Stimulated activated CD4-positive, alpha-beta T cell treated with anti-CD3 and anti-CD28 coated beads, Interleukin-15, amount 100 ng/mL, for 48 hours (primary cell): Measurements from ENCODE around the gene PRSS8.

Experiments used
- DNase-seq, 2 donors: peaks; one replicate each; pipeline ENCODE4 v3.0.0-alpha.2; 2020; ENCODE audit warnings: low read depth in 2 of 2

The PRSS8 gene

DNA sequence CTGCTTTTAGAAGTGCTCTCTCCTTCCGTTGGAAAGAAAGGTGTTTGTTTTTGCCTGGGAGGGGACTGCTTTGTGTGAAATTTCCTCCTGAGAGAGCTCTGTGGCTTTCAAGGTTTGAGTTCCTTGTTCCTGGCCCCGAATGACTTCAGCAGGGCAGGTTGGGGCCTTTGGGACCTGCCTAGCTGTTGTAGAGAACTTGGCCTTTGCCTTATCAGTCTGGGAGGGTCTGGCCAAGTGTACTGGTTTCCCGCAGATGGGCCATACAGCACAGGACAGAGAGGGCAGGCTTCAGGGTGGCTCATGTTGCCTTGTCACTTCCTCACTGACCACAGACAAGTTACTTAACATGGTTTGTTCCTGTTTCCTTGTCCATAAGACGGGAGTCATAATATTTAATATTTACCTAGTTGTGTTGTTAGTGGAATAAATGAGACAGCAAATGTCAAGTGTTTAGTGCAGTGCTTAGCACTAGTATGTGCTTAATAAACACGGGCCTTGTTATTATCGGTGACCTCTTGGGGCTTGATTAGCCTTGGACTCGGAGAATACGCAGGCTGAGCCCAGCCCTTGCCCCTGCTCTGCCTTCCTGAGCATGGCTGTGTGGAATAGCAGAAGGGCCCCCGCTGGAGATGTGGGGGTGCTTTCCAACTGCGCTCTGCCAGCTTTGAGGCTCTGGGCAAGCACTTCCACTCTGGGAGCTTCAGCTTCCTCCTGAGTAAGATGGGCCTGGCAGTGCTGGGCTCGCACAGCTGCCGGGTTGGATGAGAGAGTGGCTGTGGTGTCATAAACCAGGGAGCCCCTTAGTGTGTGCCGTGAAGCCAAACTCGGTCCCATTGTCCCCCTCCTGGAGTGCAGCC, 6.6 kb downstream of the PRSS8 start:
- no peak for DNase-seq

DNA sequence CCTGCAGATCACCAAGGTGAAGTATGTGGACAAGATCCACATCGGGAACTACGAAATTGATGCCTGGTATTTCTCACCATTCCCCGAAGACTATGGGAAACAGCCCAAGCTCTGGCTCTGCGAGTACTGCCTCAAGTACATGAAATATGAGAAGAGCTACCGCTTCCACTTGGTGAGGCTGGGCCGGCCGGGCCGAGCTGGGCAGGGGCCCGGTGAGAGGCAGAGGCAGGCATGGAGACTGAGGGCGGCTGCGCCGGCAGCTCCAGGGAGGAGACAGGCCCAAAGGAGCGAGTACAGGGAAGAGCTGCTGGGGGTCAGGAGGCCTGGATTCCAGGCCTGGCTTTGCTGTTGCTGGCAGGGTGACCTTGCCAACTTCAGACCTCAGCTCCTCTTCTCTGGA, 8.3 kb downstream of the PRSS8 start:
- no peak for DNase-seq

DNA sequence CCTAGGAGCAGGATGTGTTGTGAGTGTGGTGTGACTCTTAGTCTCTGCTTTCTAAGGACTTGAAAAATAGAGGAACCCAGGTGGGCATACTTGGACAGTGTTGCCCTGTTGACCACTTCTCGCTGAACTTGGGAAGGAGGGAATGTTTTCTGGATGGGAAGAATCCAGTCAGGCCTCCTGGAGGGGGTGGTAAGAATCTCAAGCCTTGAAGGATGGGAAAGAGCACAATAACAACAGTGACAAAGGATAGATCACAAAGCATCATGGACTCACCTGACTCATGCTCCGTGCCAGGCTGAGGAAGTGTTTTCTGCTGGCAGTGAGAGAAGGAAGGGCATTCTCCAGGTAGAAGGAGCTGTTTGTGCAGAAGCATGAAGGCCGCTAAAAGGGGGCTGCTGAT, 9.7 kb downstream of the PRSS8 start:
- DNase-seq: no peak

DNA sequence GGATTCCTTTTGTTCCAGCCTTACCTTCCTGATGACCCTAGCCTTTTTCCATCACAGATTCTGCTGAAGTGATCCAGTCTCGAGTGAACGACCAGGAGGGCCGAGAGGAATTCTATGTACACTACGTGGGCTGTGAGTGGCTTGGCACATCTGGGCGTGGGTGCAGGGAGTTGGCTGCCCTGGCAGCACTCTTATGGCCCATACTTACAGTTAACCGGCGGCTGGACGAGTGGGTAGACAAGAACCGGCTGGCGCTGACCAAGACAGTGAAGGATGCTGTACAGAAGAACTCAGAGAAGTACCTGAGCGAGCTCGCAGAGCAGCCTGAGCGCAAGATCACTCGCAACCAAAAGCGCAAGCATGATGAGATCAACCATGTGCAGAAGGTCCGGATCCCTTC, 15.4 kb downstream of the PRSS8 start:
- no peak for DNase-seq

DNA sequence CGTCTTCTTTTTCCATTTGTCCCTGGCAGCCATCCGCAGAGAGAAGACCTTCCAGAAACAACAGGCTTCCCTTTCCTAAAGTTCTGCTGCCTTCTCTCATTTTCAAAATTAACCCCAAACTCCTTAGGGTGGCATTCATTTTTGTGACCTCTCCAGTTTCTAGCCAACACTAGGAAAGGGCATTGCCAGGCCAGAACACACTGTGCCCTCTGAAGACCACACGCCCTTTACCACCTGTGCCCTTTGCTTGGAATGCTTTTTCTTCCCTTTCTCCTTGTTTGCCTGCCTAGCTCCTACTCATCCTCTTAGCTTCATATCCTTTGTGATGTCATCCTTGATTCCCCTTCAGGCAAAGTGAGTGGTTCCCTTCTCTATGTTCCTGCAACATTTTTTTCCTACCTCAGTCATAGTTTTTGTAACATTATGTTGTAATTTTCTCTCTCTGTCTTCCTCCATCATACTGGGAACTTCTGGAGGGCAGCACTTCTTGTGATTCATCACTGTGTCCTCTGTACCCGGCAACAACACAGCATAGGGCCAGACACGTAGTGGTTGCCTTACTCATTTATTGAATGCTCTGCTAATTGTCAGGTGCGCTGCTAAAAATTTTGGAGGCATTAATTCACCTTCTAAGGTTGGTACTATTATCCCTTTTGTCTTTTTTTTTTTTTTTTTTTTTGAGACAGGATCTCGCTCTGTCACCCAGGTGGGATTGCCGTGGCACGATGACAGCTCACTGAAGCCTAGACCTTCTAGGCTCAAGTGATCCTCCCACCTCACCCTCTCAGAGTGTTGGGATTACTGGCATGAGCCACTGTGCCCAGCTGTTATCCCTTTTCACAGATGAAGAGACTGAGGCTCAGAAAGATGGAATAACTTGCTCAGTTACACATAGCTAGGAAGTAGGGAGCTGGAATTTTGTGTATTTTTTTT, 17.0 kb downstream of the PRSS8 start:
- no peak for DNase-seq

DNA sequence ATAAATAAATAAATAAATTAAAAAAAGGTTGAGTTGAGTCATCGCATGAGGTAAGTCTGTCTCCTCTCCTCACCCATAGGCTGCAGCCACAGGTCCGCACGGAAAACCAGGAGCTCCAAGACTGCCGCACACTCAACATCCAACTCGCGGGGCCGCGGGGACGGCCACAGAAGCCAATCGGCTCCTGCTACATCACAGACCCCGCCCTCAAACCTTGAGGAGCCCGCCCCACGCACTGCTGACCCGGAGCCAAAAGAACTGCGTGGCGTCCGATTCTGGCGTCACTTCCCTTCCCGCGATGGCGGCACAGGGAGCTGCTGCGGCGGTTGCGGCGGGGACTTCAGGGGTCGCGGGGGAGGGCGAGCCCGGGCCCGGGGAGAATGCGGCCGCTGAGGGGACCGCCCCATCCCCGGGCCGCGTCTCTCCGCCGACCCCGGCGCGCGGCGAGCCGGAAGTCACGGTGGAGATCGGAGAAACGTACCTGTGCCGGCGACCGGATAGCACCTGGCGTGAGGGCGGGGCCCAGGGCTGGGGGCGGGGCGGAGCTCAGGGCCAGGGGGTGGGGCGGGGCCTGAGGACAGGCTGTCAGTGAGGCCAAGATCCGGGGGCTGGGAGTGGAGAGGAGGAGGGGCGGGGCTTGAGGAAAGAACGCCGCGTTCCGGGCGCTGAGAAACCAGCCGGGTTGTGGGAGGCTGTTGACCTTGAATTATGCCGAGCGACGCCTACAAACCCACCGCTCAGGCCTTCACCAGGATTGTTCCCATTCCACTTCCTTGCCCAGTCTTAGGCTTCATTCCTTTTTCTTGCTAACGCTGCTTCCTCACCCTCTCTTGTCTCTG, 17.9 kb downstream of the PRSS8 start, which contains the start of gene KAT8:
KAT8 (plus strand) TSS at position 281 of the 839 bp plus-strand sequence; CDS start at position 299, 18 bp downstream.
- DNase-seq: peak; percentile 97 to 98

DNA sequence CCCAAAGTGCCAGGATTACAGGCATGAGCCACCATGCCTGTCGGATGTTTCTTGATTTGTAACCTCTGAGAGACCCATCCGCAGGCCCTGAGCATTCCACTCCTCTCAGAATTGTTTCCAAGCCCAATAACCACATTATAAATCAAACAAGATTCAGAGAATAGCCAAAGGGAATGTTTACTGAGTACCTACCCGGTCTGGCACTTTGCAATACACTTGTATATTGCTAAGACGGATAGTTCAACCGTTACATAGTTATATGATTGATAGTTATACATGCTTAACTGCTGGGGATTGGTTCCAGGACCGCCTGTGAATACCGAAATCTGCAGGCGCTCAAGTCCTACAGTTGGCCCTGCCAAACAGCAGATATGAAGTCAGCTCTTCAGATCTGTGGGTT, 21.1 kb downstream of the PRSS8 start:
- DNase-seq: no peak

DNA sequence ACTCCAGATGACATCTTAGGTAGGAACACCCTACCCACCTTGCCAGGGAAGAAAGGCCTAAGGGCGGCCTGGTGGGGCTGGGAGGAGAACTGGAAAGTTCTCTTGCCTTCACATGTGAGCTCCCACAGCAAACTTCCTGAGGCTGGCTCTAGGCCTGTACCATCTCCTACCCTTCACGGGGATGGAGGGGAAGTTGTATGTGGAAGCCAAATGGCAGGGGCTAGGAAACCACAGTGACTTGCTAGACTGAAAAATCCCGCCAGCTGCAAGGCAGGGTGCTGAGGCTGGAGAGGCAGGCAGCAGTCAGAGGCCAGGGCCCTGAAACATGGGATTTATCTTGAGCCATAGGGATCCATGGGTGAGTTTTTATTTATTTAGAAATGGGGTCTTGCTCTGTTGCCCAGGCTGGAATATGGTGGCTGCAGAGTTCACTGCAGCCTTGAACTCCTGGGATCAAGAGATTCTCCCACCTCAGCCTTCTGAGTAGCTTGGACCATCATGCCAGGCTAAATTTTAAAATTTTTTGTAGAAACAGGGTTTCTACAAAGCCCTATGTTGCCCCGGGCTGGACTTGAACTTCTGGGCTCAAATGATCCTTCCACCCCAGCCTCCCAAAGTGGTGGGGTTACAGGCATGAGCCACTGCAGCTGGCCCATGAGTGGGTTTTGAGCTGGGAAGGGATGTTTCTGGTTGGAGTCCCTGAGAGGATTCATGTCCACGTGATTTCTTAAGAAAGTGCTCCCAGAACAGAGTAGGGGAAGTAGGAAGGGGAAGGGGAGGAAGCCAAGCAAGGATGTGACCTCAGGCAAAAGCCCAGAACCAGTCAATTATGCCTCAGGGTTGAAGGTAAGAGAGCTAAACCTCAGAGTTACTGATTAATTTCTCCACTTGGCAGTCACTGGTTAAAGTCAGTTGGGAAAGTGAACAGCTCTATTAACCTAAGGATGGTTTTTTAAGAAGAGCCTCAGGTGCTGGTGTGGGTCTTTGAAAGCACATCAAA, 22.1 kb downstream of the PRSS8 start:
- DNase-seq: no peak

DNA sequence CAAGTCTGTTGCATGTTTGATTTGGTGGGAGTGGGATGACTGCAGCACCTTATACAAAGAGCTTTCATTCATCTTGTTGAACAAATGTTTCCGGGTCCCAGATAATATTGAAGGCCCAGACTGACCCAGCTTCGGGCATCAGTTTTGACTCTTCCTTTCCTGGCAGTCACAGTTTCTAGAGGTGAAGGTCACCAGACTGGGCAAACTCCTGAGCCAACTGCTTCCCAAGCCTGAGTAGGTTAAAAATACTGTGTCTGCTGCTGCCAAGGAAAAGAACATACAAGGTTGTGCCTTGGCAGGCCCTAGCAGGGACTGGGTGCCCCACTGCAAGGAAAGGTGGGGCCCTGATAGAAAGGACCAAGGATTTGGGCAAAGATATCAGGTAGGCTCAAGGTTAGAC, 22.8 kb downstream of the PRSS8 start:
- DNase-seq: no peak

DNA sequence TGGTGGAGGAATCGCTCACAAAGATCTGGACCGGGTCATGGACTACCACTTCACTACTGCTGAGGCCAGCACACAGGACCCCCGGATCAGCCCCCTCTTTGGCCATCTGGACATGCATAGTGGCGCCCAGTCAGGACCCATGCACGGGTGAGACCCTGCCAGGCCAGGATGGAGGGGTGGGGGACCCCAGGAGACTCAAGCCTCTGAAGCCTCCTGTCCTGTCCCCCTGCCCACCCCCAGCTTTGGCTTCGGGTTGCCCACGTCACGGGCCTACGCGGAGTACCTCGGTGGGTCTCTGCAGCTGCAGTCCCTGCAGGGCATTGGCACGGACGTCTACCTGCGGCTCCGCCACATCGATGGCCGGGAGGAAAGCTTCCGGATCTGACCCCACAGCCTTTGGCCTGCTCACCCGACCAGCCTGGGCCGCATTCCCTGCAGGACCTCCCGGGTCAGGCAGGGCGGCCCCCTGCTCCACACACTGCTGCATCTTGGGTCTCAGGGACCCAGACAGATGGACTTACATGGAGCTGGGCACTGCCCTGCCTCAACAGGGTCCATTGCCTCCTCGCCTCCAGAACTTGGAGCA, 23.6 kb downstream of the PRSS8 start:
- no peak for DNase-seq

DNA sequence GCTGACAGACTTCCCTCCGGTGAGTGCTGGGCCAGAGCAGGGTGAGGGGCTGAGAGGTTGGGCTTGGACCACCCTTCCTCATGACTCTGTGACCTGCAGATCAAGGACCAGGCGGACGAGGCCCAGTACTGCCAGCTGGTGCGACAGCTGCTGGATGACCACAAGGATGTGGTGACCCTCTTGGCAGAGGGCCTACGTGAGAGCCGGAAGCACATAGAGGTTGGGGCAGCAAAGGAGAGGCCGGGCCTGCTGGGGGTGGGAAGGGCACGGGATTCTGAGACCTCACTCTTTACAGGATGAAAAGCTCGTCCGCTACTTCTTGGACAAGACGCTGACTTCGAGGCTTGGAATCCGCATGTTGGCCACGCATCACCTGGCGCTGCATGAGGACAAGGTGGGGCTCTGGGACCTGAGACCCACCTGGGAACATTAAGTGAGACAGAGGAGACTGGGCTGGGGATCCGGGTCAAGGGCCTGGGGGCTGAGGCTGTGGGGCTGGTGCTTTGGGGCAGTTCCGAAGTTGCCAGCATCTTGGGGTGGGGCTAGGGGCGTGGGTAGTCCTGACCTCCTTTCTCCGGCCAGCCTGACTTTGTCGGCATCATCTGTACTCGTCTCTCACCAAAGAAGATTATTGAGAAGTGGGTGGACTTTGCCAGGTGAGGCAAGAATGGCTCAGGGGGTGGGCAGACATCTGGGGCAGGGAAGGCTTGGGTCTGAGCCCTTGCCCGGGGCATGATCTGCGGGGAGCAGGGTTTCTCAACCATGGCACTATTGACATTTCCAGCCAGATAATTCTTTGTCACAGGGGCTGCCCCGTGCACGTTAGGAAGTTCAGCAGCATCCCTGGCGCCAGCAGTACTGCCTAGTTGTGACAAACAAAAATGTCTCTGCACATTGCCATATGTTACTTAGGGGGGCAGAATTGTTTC, 25.2 kb downstream of the PRSS8 start:
- no peak for DNase-seq

DNA sequence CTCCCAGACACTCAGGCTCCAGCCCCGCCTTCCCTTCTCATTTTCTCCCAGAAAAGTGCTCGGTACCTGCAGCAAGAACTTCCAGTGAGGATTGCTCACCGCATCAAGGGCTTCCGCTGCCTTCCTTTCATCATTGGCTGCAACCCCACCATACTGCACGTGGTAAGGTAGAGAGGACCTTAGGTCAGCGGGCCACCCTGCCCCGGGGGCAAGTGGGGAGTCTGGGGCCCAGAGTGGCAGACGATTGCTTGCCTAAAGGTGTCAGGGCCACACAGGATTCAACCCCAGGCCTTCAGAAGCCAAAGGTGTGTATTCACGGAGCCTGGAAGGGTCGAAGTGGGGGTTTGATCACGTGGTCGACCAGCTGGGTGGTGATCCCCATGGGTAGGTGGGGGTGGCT, 25.9 kb downstream of the PRSS8 start:
- no peak for DNase-seq

DNA sequence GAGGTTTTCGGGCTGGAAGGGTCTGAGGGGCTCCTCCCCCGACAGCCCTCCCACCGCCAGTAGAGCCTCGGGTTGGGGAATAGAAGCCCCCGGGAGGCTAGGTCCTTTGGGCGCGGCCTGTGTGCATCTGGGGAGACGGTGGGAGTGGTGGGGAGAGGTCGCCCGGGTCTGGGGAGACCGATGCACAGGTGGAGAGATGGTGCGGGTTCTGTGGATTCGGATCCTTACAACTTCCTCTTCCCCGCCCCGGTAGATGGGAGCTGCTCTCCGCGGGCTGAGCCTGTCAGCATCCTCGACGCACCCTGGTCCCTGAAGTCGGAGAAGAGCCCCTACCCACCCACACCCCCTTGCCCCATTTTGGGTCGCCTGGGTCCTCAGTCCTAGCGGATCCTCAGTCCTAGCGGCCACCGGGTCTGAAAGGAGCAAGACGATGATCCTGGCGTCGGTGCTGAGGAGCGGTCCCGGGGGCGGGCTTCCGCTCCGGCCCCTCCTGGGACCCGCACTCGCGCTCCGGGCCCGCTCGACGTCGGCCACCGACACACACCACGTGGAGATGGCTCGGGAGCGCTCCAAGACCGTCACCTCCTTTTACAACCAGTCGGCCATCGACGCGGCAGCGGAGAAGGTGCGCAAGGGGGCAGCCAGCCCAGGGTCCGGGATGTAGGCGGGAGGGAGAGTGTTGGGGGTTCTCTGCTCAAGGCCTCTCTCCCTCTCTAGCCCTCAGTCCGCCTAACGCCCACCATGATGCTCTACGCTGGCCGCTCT, 26.6 kb downstream of the PRSS8 start:
- no peak for DNase-seq

DNA sequence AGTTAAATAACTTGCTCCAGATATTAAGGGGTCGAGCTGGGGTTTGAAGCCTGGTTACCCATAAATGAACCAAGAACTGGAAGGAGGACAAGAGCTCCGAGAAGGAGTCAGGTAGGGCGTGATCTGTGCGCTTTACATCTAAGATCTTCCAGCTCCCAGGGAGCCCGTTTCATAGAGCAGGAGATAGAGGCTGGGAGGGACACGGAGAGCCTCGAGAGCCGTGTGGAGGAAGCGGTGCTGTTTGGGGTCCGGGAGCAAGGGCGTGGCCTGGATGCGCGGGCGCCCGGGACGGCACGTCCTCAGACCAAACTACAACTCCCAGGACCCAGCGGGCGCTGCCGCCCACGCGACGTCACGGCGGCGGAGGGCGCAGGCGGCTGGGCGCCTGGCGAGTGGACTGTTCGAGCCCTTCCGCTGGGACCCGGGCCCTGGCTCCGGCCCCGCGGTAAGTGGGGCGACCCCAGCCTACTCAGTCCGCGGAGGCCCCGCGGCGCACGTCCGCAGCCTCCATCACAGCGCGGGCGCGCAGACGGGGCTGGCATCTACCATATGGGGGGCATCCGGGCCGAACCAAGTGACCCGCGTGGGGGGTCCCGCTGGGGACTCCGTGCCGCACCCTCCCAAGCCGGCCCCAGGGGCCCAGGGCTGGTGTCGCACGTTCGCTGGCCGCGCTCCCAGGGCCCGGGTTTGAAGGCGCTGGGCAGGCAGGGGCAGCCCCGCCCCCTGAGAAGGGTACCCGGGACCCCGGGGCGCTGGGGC, 27.3 kb downstream of the PRSS8 start, which contains the start of gene BCKDK:
BCKDK (plus strand) TSS at position 352 of the 759 bp plus-strand sequence. CDS start 838 bp downstream, outside the sequence.
- DNase-seq: peak; percentile 55 to 73

DNA sequence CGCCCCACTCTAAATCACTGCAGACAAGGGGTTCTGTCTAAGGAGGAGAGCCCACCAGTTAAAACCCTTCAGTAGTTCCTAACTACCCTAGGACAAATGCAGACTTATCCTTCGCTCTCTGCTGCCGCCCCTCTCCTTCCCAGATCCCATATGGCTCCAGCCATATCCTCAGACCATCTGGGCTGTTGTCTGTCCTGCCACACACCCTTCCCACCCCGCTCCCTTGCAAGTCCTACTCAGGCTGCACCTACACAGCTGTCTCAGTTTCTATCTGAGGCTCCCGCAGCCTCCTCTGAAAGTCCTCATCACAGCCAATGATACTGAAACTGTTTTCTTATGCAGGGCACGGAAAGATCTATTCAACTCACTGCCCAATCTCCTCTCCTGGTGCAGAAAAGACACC, 28.1 kb downstream of the PRSS8 start:
- DNase-seq: peak; percentile 34 to 37

DNA sequence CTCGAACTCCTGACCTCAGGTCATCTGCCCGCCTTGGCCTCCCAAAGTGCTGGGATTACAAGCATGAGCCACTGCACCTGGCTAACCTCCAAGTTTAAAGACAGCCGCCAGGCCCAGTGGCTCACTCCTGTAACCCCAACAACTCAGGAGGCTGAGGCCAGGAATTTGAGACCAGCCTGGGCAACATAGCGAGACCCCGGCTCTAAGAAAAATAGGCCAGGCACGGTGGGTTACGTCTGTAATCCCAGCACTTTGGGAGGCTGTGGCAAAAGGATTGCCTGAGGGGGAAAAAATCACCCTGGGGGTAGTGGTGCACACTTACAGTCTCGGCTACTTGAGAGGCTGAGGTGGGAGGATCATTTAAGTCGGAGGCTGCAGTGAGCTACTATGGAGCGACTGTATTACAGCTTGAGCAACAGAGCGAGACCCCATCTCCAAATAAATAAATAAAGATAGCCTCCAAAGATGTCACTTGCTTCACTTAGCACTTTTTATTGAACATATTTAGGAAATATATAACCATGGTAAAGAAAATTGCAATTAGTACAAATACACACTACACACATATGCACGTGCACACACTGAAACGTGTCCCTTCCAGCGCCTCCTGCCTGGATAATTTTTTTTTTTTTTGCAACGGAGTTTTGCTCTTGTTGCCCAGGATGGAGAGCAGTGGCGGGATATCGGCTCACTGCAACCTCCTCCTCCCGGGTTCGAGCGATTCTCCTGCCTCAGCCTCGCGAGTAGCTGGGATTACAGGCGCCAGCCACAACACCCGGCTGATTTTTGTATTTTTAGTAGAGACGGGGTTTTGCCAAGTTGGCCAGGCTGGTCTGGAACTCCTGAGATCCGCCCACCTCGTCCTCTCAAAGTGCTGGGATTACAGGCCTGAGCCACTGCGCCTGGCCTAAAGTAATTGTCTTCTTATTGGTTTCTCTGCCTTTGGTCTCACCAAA, 28.7 kb downstream of the PRSS8 start:
- no peak for DNase-seq
